ENCODE measurements around the gene SLC43A2. TPM values are rescaled to one million over a fixed set of nuclear protein-coding genes. Genes with fewer than 3 reads are reported as not detected.

Gene SLC43A2
- 7.3 and 17.2 TPM in 2 replicates for total RNA-seq

DNA sequence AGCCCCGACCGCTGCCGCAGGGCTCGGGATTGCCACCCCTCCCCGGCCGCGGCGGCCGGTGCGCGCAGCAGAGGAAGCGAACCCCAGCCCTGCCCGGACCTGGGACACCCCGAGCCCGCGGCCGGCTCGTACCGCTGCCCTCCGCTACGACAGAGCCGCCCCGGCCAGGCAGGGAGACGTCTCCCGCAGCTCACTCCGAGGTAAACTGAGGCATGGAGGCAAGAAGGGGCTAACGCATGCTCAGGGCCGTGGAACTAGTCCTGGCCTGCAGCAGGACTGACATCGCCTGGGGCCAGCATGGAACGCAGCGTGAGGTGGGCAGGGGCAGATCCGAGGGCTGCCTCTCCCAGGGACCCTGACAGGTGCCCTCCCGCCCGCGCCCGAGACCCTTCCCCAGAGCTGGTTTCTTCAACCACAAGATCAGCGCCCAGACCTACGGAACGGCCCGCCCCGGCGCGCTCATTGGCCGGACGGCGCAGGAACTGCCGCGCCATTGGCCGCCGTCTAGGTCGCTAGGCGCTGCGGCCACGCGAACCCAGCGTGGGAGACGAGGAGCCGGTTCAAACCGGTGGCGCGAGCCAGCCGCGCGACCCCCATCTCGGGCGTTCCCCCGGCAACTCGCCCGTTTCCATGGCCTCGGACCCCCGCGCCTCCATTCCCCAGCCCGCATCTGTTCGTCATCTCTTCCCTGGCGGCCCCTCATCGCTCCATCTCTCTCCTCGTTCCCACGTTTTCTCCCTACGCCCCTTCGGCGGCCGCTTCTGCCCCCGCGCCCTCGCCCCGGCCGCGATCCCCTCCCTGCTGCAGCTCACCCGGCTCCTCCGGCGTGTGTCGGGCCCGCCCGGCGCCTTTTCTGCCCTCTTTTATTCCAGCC, at the start of gene SLC43A2:
Gene SLC43A2, minus strand, starts transcription at position 853 of the 874 bp plus-strand sequence. CDS start 960 bp downstream, outside the sequence.

DNA sequence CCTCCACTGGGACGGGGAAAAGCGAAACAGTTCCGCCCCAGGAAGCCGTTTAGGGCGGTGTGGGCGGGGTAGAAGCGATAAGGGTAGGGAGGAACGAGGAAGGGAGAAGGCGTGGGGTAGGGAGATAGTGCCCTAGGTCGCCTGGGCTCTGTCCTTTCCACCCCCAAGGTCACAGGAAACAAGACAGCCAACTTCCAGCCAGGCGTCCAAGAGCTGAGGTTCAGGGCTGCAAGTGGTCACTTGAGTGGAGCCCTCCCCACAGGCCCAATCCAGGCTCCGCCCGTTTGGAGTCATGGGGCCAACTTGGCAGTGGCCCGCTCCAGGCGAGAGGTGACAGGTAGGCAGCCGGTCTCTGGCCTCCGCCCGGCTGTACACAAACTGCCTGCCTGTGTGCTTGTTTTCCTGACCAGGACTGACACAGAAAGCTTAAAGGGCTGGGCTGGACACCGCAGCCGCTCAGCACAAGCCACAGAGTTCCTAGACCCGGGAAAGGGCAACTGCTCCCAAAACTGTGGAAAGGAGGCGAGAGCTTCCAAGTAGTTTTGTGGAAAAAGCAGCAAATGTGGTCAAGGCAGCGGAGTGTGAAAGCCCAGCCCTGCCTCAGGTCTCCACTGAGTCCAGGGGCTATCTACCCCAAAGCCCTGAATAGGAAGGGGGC, 21.3 kb upstream of the SLC43A2 start, which contains the start of gene RILP:
Gene RILP, minus strand, starts transcription at position 23 of the 658 bp plus-strand sequence. CDS start 62 bp downstream, outside the sequence.

GRCh38 chr17:1645207-1646171, 16.9 kb upstream of the SLC43A2 start, which contains the start of gene SCARF1:
Gene SCARF1, minus strand, starts transcription at chr17:1645732. Its CDS starts 35 bp downstream, at chr17:1645697.

Other genes starting within 250 kb of the SLC43A2 start
- gene YWHAE, start 228.6 kb downstream of the SLC43A2 start, total RNA-seq, result 405 and 717 TPM in 2 replicates
- gene CRK, start 172.6 kb downstream of the SLC43A2 start, total RNA-seq, result 51.5 and 58.7 TPM in 2 replicates
- 139 and 153 TPM in 2 replicates for gene MYO1C, start 136.1 kb downstream of the SLC43A2 start, total RNA-seq
- gene INPP5K, start 112.2 kb downstream of the SLC43A2 start, total RNA-seq, result 49.7 and 51.0 TPM in 2 replicates
- 33.9 and 36.4 TPM in 2 replicates for gene PITPNA, start 66.0 kb downstream of the SLC43A2 start, total RNA-seq
- gene SCARF1, start 16.9 kb upstream of the SLC43A2 start, total RNA-seq, result 2.7 and 13.0 TPM in 2 replicates
- 10.8 and 13.9 TPM in 2 replicates for gene RILP, start 21.0 kb upstream of the SLC43A2 start, total RNA-seq
- 187 and 236 TPM in 2 replicates for gene PRPF8, start 56.0 kb upstream of the SLC43A2 start, total RNA-seq
- 1.3 and 4.6 TPM in 2 replicates for gene TLCD2, start 81.5 kb upstream of the SLC43A2 start, total RNA-seq
- 29.2 and 60.6 TPM in 2 replicates for gene WDR81, start 95.9 kb upstream of the SLC43A2 start, total RNA-seq
- gene SERPINF2, start 114.0 kb upstream of the SLC43A2 start, total RNA-seq, result 0.49 and 48.9 TPM in 2 replicates
- gene SERPINF1, start 133.2 kb upstream of the SLC43A2 start, total RNA-seq, result 8.6 and 131 TPM in 2 replicates
- 6.3 and 6.5 TPM in 2 replicates for gene SMYD4, start 201.1 kb upstream of the SLC43A2 start, total RNA-seq
- 21.7 and 41.1 TPM in 2 replicates for gene RPA1, start 201.2 kb upstream of the SLC43A2 start, total RNA-seq